ENCODE measurements around the gene PLPPR1. TPM values are rescaled to one million over a fixed set of nuclear protein-coding genes. Genes with fewer than 3 reads are reported as not detected.

PLPPR1 gene
- polyA plus RNA-seq, 3 donors = not detected

GRCh38 chr9:101201630-101202029, 173.1 kb downstream of the PLPPR1 start:
- no peaks in the 10 kb centered on the region for H3K4me1 ChIP-seq (ENCODE audit: control insufficient read depth in 1 of 2, insufficient read depth in 2 of 2, low read length in 2 of 2)
- peaks cover 0 to 3% (median 0%) of the 10 kb centered on the region in 7 donors for H3K9me3 Mint-ChIP-seq
- H3K4me3 ChIP-seq (replicated peaks in 1 of 3; ENCODE audit: low read depth in 2 of 3, low read length in 3 of 3) = no peak overlapping the region
- H3K9ac ChIP-seq (ENCODE audit: insufficient read depth, low read length, poor library complexity, severe bottlenecking) = no peak overlapping the region
- TF ChIP-seq CTCF (IDR thresholded peaks at IDR 0.05) = no peak
- H2AFZ ChIP-seq (ENCODE audit: insufficient read depth, low read depth, low read length, poor library complexity, severe bottlenecking) = no peak overlapping the region
- no peaks in the 10 kb centered on the region for H3K9me3 ChIP-seq (replicated peaks in 1 of 2; ENCODE audit: control insufficient read depth in 1 of 2, insufficient read depth in 1 of 2, low read length in 2 of 2)
- H3K4me2 ChIP-seq (replicated peaks; ENCODE audit: extremely low read depth, low read length, poor library complexity, severe bottlenecking) = no peak overlapping the region
- H3K36me3 Mint-ChIP-seq = no peaks in the 10 kb centered on the region
- no peaks in the 10 kb centered on the region for H3K27me3 ChIP-seq (ENCODE audit: control insufficient read depth in 2 of 2, insufficient read depth in 2 of 2, low read length in 2 of 2)
- DNase-seq = no peak
- H3K27ac Mint-ChIP-seq = no peak overlapping the region
- H3K4me3 Mint-ChIP-seq = no peak overlapping the region
- no peaks in the 10 kb centered on the region for H3K4me1 Mint-ChIP-seq
- WGBS (ENCODE audit: insufficient coverage) = no CpG with 5 or more reads among the region's 2 CpGs
- no peaks in the 10 kb centered on the region for H3K79me2 ChIP-seq (ENCODE audit: insufficient read depth, low read length)
- no peaks in the 10 kb centered on the region for H3K36me3 ChIP-seq (replicated peaks in 1 of 2; ENCODE audit: control insufficient read depth in 1 of 2, insufficient read depth in 2 of 2, low read length in 2 of 2)
- intact Hi-C loops (cut with micrococcal nuclease) = no loop called here
- H3K27me3 Mint-ChIP-seq (ENCODE audit: low read depth in 3 of 3) = no peaks in the 10 kb centered on the region
- no peak overlapping the region for H3K27ac ChIP-seq (ENCODE audit: low read depth in 1 of 2, low read length in 2 of 2)
- no peaks in the 10 kb centered on the region for H4K20me1 ChIP-seq (ENCODE audit: insufficient read depth, low read length)

GRCh38 chr9:101209670-101210069, 181.1 kb downstream of the PLPPR1 start:
- Histone ChIP-seq H3K27me3 (ENCODE audit: control insufficient read depth in 2 of 2, insufficient read depth in 2 of 2, low read length in 2 of 2) (no peaks in the 10 kb centered on the region), H4K20me1 (ENCODE audit: insufficient read depth, low read length) (no peaks in the 10 kb centered on the region), H3K79me2 (ENCODE audit: insufficient read depth, low read length) (no peaks in the 10 kb centered on the region), H3K4me1 (ENCODE audit: control insufficient read depth in 1 of 2, insufficient read depth in 2 of 2, low read length in 2 of 2) (no peaks in the 10 kb centered on the region), H3K9ac (ENCODE audit: insufficient read depth, low read length, poor library complexity, severe bottlenecking) (no peak overlapping the region), H2AFZ (ENCODE audit: insufficient read depth, low read depth, low read length, poor library complexity, severe bottlenecking) (no peak overlapping the region), H3K27ac (ENCODE audit: low read depth in 1 of 2, low read length in 2 of 2) (no peak overlapping the region), H3K4me2 (replicated peaks; ENCODE audit: extremely low read depth, low read length, poor library complexity, severe bottlenecking) (no peak overlapping the region), H3K4me3 (replicated peaks in 1 of 3; ENCODE audit: low read depth in 2 of 3, low read length in 3 of 3) (no peak overlapping the region), H3K9me3 (replicated peaks in 1 of 2; ENCODE audit: control insufficient read depth in 1 of 2, insufficient read depth in 1 of 2, low read length in 2 of 2) (no peaks in the 10 kb centered on the region), H3K36me3 (replicated peaks in 1 of 2; ENCODE audit: control insufficient read depth in 1 of 2, insufficient read depth in 2 of 2, low read length in 2 of 2) (no peaks in the 10 kb centered on the region)
- intact Hi-C loops (cut with micrococcal nuclease) = no loop called here
- H3K9me3 Mint-ChIP-seq = peaks cover 0 to 1% (median 0%) of the 10 kb centered on the region in 7 donors
- no peak for DNase-seq
- H3K27me3 Mint-ChIP-seq (ENCODE audit: low read depth in 3 of 3) = peaks cover 0 to 5% (median 0%) of the 10 kb centered on the region in 3 donors
- H3K4me1 Mint-ChIP-seq = no peaks in the 10 kb centered on the region
- no peak for TF ChIP-seq CTCF (IDR thresholded peaks at IDR 0.05)
- WGBS (ENCODE audit: insufficient coverage) = no CpG with 5 or more reads among the region's 4 CpGs
- H3K36me3 Mint-ChIP-seq = no peaks in the 10 kb centered on the region
- no peak overlapping the region for H3K27ac Mint-ChIP-seq
- no peak overlapping the region for H3K4me3 Mint-ChIP-seq

Measured in CD14-positive monocyte (primary cell).